Neural cell (in vitro differentiated cells): Measurements from ENCODE around the gene PLEKHG3.

Source experiments
- CTCF ChIP-seq: fragments of 450-650 bp; IDR thresholded peaks from 2 replicates; pipeline ENCODE4 v1.5.1; 2014; ENCODE audit warnings: antibody characterized with exemption, mild to moderate bottlenecking, moderate library complexity; ENCODE audit not compliant: poor library complexity, severe bottlenecking
- EP300 ChIP-seq: fragments of 450-650 bp; conservative IDR thresholded peaks from 2 replicates; pipeline ENCODE4 v1.6.1; 2014; ENCODE audit warnings: antibody characterized with exemption, mild to moderate bottlenecking, moderate library complexity; ENCODE audit not compliant: poor library complexity, severe bottlenecking
- EZH2 ChIP-seq: fragments of 200-600, 300-800 bp; shearing (Covaris generic), sonication (generic); IDR thresholded peaks from 2 replicates; pipeline ENCODE4 v1.6.1; 2014; ENCODE audit warnings: antibody characterized with exemption, low read length, borderline replicate concordance, mild to moderate bottlenecking; ENCODE audit not compliant: insufficient read depth, poor library complexity, severe bottlenecking
- MXI1 ChIP-seq: fragments of 450-650 bp; conservative IDR thresholded peaks from 2 replicates; pipeline ENCODE4 v1.6.1; 2014; ENCODE audit warnings: antibody characterized with exemption, mild to moderate bottlenecking; ENCODE audit not compliant: poor library complexity, severe bottlenecking
- POLR2AphosphoS5 ChIP-seq: IDR thresholded peaks from 2 replicates; pipeline ENCODE4 v1.6.1; 2012
- RAD21 ChIP-seq: fragments of 450-650 bp; conservative IDR thresholded peaks from 2 replicates; pipeline ENCODE4 v1.6.1; 2014; ENCODE audit warnings: antibody characterized with exemption, mild to moderate bottlenecking, moderate library complexity
- REST ChIP-seq: IDR thresholded peaks from 2 replicates; pipeline ENCODE4 v1.6.1; 2012; ENCODE audit warnings: borderline replicate concordance
- SMC3 ChIP-seq: fragments of 450-650 bp; conservative IDR thresholded peaks from 2 replicates; pipeline ENCODE4 v1.6.1; 2014; ENCODE audit warnings: antibody characterized with exemption, mild to moderate bottlenecking, moderate library complexity; ENCODE audit not compliant: poor library complexity
- TAF1 ChIP-seq: IDR thresholded peaks from 2 replicates; pipeline ENCODE4 v1.6.1; 2012; ENCODE audit warnings: low read depth

- TF ChIP-seq EP300 (no peak), POLR2AphosphoS5 (no peak), CTCF (no peak), MXI1 (no peak), REST (no peak), SMC3 (no peak), EZH2 (no peak), TAF1 (no peak), RAD21 (no peak)
Observed at GRCh38 chr14:64770751-64771150, 66.5 kb downstream of the PLEKHG3 start.
